K562 (cell line): ENCODE results near the gene SUV39H2. TPM values are rescaled to one million over a fixed set of nuclear protein-coding genes. Genes with fewer than 3 reads are reported as not detected.

Source experiments
- ATAC-seq: fragments of 200-7000 bp; cut with Tn5 transposase; 3 replicates; pipeline ENCODE4 v1.9.1; 2020; ENCODE audit warnings: moderate library complexity
- BruUV-seq: library from RNA; stranded (reverse); fragments of 400-500 nt; replicated peaks from 2 replicates; lab custom pipeline; 2021; lab: Mats Ljungman, UMichigan
- CTCF ChIA-PET: fragments of 300-600 bp; formaldehyde crosslinking; extraction: SDS; loops from one replicate; lab custom pipeline; 2021; ENCODE audit warnings: low intra/inter-chr PET ratio; lab: Yijun Ruan, JAX
- POLR2A ChIA-PET: fragments of 300-600, 350-650 bp; sonication (Branson Sonifier 250); formaldehyde crosslinking; extraction: SDS; loops from one replicate; lab custom pipeline; 2021; ENCODE audit warnings: antibody characterized with exemption, inconsistent platforms; lab: Yijun Ruan, JAX
- DNase-seq, 4 experiments: peaks; one replicate each; pipeline versions ENCODE4 v3.0.0 to v3.0.0-alpha.2; 2011 to 2018; ENCODE audit warnings: low spot score in 3 of 4, mixed read lengths in 3 of 4; ENCODE audit errors: extremely low read depth in 1 of 4
- FAIRE-seq: peaks from 2 replicates; lab custom pipeline; 2011; peaks lifted over from hg19 to GRCh38; lab: Jason Lieb, UNC
- H2AFZ ChIP-seq: 2 replicates; pipeline ENCODE4 v1.6.0; 2011; ENCODE audit warnings: low read depth, low read length, control low read depth, inconsistent platforms
- H3K27ac ChIP-seq: fragments of 200-600 bp; 3 replicates; pipeline ENCODE4 v1.8.0; 2011; ENCODE audit warnings: low read depth, mild to moderate bottlenecking, control low read depth, inconsistent platforms, low read length, moderate library complexity, mixed read lengths; ENCODE audit errors: extremely low read depth
- H3K27me3 ChIP-seq, 2 experiments: fragments of 300-600 bp in 1 of 2; 2 replicates in 1 of 2; 3 replicates in 1 of 2; pipeline versions ENCODE4 v1.6.0 to v1.8.0; 2011; ENCODE audit warnings: inconsistent platforms in 2 of 2, low read length in 2 of 2, mild to moderate bottlenecking in 1 of 2, mixed read lengths in 1 of 2, moderate library complexity in 1 of 2; ENCODE audit not compliant: control insufficient read depth in 2 of 2, insufficient read depth in 2 of 2
- H3K36me3 ChIP-seq: fragments of 300-600 bp; 3 replicates; pipeline ENCODE4 v1.8.0; 2011; ENCODE audit warnings: mild to moderate bottlenecking, low read length, inconsistent platforms; ENCODE audit not compliant: control insufficient read depth, insufficient read depth
- H3K4me1 ChIP-seq, 2 experiments: fragments of 200-600 bp in 1 of 2; replicated peaks in 1 of 2; 2 replicates in 1 of 2; 3 replicates in 1 of 2; pipeline versions ENCODE4 v1.5.1 to v1.8.0; 2011; ENCODE audit warnings: inconsistent platforms in 2 of 2, low read length in 2 of 2, mild to moderate bottlenecking in 1 of 2, mixed read lengths in 1 of 2, moderate library complexity in 1 of 2; ENCODE audit not compliant: control insufficient read depth in 2 of 2, insufficient read depth in 2 of 2
- H3K4me2 ChIP-seq: 2 replicates; pipeline ENCODE4 v1.6.1; 2011; ENCODE audit warnings: low read length, control low read depth, inconsistent platforms, mixed read lengths; ENCODE audit not compliant: insufficient read depth
- H3K4me3 ChIP-seq: fragments of 200-600 bp; sonication (generic), shearing (Covaris generic); 2 replicates; pipeline ENCODE4 v1.5.1; 2016; ENCODE audit warnings: control low read depth, inconsistent platforms
- H3K79me2 ChIP-seq: fragments of 200-600 bp; 3 replicates; pipeline ENCODE4 v1.8.0; 2011; ENCODE audit warnings: low read length, inconsistent platforms; ENCODE audit not compliant: control insufficient read depth, insufficient read depth
- H3K9ac ChIP-seq, 2 experiments: 2 replicates each; pipeline versions ENCODE4 v1.6.0 to v1.6.1; 2011; ENCODE audit warnings: low read depth in 2 of 2, low read length in 2 of 2, control low read depth in 1 of 2, inconsistent platforms in 1 of 2, mild to moderate bottlenecking in 1 of 2, mixed read lengths in 1 of 2; ENCODE audit not compliant: insufficient read depth in 1 of 2
- H3K9me1 ChIP-seq: one replicate; pipeline ENCODE4 v1.6.0; 2011; ENCODE audit warnings: inconsistent platforms, mild to moderate bottlenecking, low read length, moderate library complexity; ENCODE audit not compliant: control insufficient read depth, insufficient read depth
- H3K9me3 ChIP-seq: replicated peaks from 2 replicates; pipeline ENCODE4 v1.5.1; 2011; ENCODE audit warnings: low read depth, low read length, inconsistent platforms; ENCODE audit not compliant: control insufficient read depth, insufficient read depth
- H4K20me1 ChIP-seq: replicated peaks from 2 replicates; pipeline ENCODE4 v1.6.1; 2011; ENCODE audit warnings: low read length, inconsistent platforms, mixed read lengths; ENCODE audit not compliant: control insufficient read depth, insufficient read depth
- ARID4B ChIP-seq: sonication (generic); formaldehyde crosslinking; IDR thresholded peaks from 2 replicates; pipeline ENCODE4 v1.8.0; 2022; ENCODE audit warnings: mild to moderate bottlenecking, missing genetic modification reagents
- BACH1 ChIP-seq: fragments of 200-800 bp; sonication (Bioruptor generic); IDR thresholded peaks from 2 replicates; pipeline ENCODE4 v1.6.1; 2016; ENCODE audit warnings: missing genetic modification characterization, missing compliant biosample characterization
- CBFB ChIP-seq: sonication (generic); formaldehyde crosslinking; IDR thresholded peaks from 2 replicates; pipeline ENCODE4 v1.4.0; 2020; ENCODE audit warnings: mild to moderate bottlenecking, missing genetic modification reagents
- DACH1 ChIP-seq: fragments of 450-650 bp; IDR thresholded peaks from 2 replicates; pipeline ENCODE4 v1.6.1; 2018; ENCODE audit not compliant: partially characterized antibody
- E2F8 ChIP-seq: fragments of 450-650 bp; IDR thresholded peaks from 2 replicates; pipeline ENCODE4 v1.7.1; 2018; ENCODE audit warnings: mild to moderate bottlenecking, low read depth; ENCODE audit not compliant: partially characterized antibody
- EGR1 ChIP-seq: fragments of 450-650 bp; conservative IDR thresholded peaks from 2 replicates; pipeline ENCODE4 v1.6.1; 2017; ENCODE audit warnings: mild to moderate bottlenecking
- FOXP1 ChIP-seq: sonication (generic); formaldehyde crosslinking; IDR thresholded peaks from 2 replicates; pipeline ENCODE4 v1.8.0; 2022; ENCODE audit warnings: mild to moderate bottlenecking, missing genetic modification reagents
- HDAC6 ChIP-seq: IDR thresholded peaks from 2 replicates; pipeline ENCODE4 v1.6.1; 2012; ENCODE audit warnings: low read depth, mild to moderate bottlenecking, control low read depth, inconsistent platforms, low read length, moderate library complexity
- PHF8 ChIP-seq: fragments of 200-600 bp; sonication (generic); IDR thresholded peaks from 2 replicates; pipeline ENCODE4 v1.6.1; 2012; ENCODE audit warnings: mixed run types, mild to moderate bottlenecking, inconsistent platforms, low read length, moderate library complexity, borderline replicate concordance
- PRPF4 ChIP-seq: fragments of 200-400 bp; formaldehyde crosslinking; IDR thresholded peaks from one replicate; pipeline ENCODE4 v1.6.1; 2017; ENCODE audit warnings: low read length, low read depth, mild to moderate bottlenecking; ENCODE audit not compliant: insufficient read depth, poor library complexity, severe bottlenecking
- TEAD1 ChIP-seq, 2 experiments: fragments of 450-650 bp in 1 of 2; sonication (generic) in 1 of 2; formaldehyde crosslinking; IDR thresholded peaks; 2 replicates each; pipeline versions ENCODE4 v1.4.0 to v1.8.0; 2020 to 2022; ENCODE audit warnings: mild to moderate bottlenecking in 2 of 2, missing genetic modification reagents in 1 of 2
- WGBS: fragments of 100-300 bp; shearing (Covaris generic); methylation state at CpG from one replicate; pipeline ENCODE4 v1.1.6; 2016; ENCODE audit warnings: low coverage, mixed read lengths; ENCODE audit not compliant: insufficient coverage; ENCODE audit errors: missing lambda C conversion rate; 5-methylcytosine and 5-hydroxymethylcytosine counted together
- in situ Hi-C: fragments of 300-500 bp; cut with MboI; formaldehyde crosslinking; loops from 4 replicates; pipeline ENCODE4 v1.15.0; 2018; ENCODE audit warnings: inconsistent platforms, mixed read lengths
- intact Hi-C: fragments of 100-400 bp; cut with micrococcal nuclease; formaldehyde crosslinking; loops from 2 replicates; pipeline ENCODE4 v1.14.2; 2022
- polyA plus RNA-seq, 8 experiments: library from polyadenylated mRNA; depleted of rRNA in 4 of 8; stranded (reverse) in 5 of 8; unstranded in 3 of 8; fragments of >200 nt; fragmentation: Nextera tagmentation in 2 of 8; fragmentation: Illumina TruSeq in 1 of 8; extraction: Ambion mirVana in 2 of 8; extraction: Trizol in 1 of 8; gene quantifications; 2 replicates each; pipeline versions ENCODE4 v1.2.1 to v1.2.3, GENCODE V29; 2011 to 2014; ENCODE audit warnings: inconsistent platforms in 1 of 8, missing spikeins in 1 of 8
- total RNA-seq, 7 experiments: library from RNA; depleted of rRNA in 6 of 7; stranded (reverse); fragments of >200 nt in 6 of 7; fragmentation: Illumina TruSeq in 2 of 7; extraction: Trizol in 2 of 7; gene quantifications; 2 replicates each; pipeline versions ENCODE4 v1.2.1 to v1.2.3, GENCODE V29; 2011 to 2021; ENCODE audit warnings: low replicate concordance in 1 of 7

SUV39H2 gene
- total and polyA plus RNA-seq, 9 of the 15 experiments (the other 6 are each of a cell fraction or from before 2014, with no cell fraction given) = 24.1 to 54.3 (median 41.3) TPM

- TF ChIP-seq E2F8 (no peak), HDAC6 (no peak), DACH1 (peak; percentile 33), PRPF4 (no peak)
Measured at GRCh38 chr10:14952851-14953423, 74.3 kb downstream of the SUV39H2 start (continued).

GRCh38 chr10:14953424-14954000, 74.8 kb downstream of the SUV39H2 start:
- no TSS peak for BruUV-seq
- Histone ChIP-seq H3K36me3 (peaks cover 29% of the 10 kb centered on the region), H3K9me3 (no peaks in the 10 kb centered on the region), H2AFZ (peak overlapping the region; percentile 81), H3K9ac (peak overlapping the region; percentile 60 to 93), H3K27ac (peak overlapping the region; percentile 74), H4K20me1 (0 out of 2 replicates have a peak, but pooled peaks cover 3% of the 10 kb centered on the region), H3K4me1 (peaks cover 13 to 21% of the 10 kb centered on the region in 2 experiments; a peak in 4 of 5 replicates), H3K27me3 (no peaks in the 10 kb centered on the region), H3K79me2 (peaks cover 54% of the 10 kb centered on the region), H3K4me2 (peak overlapping the region; percentile 77), H3K4me3 (peak overlapping the region; percentile 74), H3K9me1 (no peaks in the 10 kb centered on the region)
- FAIRE-seq (peak; percentile 74), DNase-seq (peak; percentile 62 to 79 (median 70)), ATAC-seq (peak; percentile 75)
- ChIA-PET CTCF (no interaction called here), POLR2A (interaction anchor here (0.6 to 1.8 kb wide), 11 partner anchors 8 to 551 kb away, joined by 3 to 9 read pairs (median 3); no protein-coding TSS in a partner anchor)
- under 1% methylated on average over 32 of the region's 32 CpGs for WGBS
- in situ Hi-C loops (no loop called here), intact Hi-C loops (loop anchor here (5.0 kb wide), 2 partner anchors 71 to 116 kb away; partner anchors contain the start of genes CDNF, HSPA14 and MSANTD7)
- peak; percentile 88; the same call in 1 of the 2 replicates for TF ChIP-seq PHF8
- peak; percentile 49 for TF ChIP-seq EGR1
- TF ChIP-seq ARID4B (CRISPR knock-in tag) = no peak; the same call in 1 of the 2 replicates
- TF ChIP-seq FOXP1 (CRISPR knock-in tag) = peak; percentile 74; the same call in 1 of the 2 replicates
- TF ChIP-seq BACH1 (tag) = no peak
- TF ChIP-seq CBFB (CRISPR knock-in tag) = peak; percentile 78; the same call in 1 of the 2 replicates
- 0 out of 4 replicates have a peak, but pooled peaks of 1 of the 2 experiments have one; percentile 33 for TF ChIP-seq TEAD1 (CRISPR knock-in tag; IDR thresholded peaks at IDR 0.05)
